ENCODE measurements around the gene RFC5.

GRCh38 chr12:118015306-118015705, 1.2 kb upstream of the RFC5 start:
- TF ChIP-seq RAD21 (IDR thresholded peaks at IDR 0.05 in 1 of 2, conservative IDR thresholded peaks at IDR 0.05 in 1 of 2; ENCODE audit: low read depth in 2 of 2, low read length in 2 of 2) (no peak), EZH2 (IDR thresholded peaks at IDR 0.05; ENCODE audit: low read depth, low read length, severe bottlenecking) (no peak), CTCF (IDR thresholded peaks at IDR 0.05; ENCODE audit: control extremely low read depth in 1 of 3, insufficient read depth in 1 of 3, low read depth in 1 of 3, low read length in 3 of 3) (no peak), CBX5 (IDR thresholded peaks at IDR 0.05; ENCODE audit: low read depth, low read length) (no peak), GABPA (IDR thresholded peaks at IDR 0.05; ENCODE audit: borderline replicate concordance, insufficient read depth, low read length) (no peak), CBX8 (IDR thresholded peaks at IDR 0.05; ENCODE audit: borderline replicate concordance, low read depth, low read length) (no peak), JUN (IDR thresholded peaks at IDR 0.05; ENCODE audit: low read depth, low read length) (no peak), CREB1 (IDR thresholded peaks at IDR 0.05) (no peak), EP300 (IDR thresholded peaks at IDR 0.05; ENCODE audit: borderline replicate concordance in 1 of 2, low read depth in 2 of 2, low read length in 2 of 2) (no peak), POLR2A (IDR thresholded peaks at IDR 0.05; ENCODE audit: control extremely low read depth in 1 of 2, low read depth in 2 of 2, low read length in 2 of 2) (no peak), TAF1 (IDR thresholded peaks at IDR 0.05; ENCODE audit: low read depth, low read length) (no peak)
